Measurements from ENCODE around the gene YEATS2. TPM values are rescaled to one million over a fixed set of nuclear protein-coding genes. Genes with fewer than 3 reads are reported as not detected.

The YEATS2 gene
- polyA plus RNA-seq, 3 donors from 2014 or later: 2.1 to 6.3 (median 2.4) TPM

DNA sequence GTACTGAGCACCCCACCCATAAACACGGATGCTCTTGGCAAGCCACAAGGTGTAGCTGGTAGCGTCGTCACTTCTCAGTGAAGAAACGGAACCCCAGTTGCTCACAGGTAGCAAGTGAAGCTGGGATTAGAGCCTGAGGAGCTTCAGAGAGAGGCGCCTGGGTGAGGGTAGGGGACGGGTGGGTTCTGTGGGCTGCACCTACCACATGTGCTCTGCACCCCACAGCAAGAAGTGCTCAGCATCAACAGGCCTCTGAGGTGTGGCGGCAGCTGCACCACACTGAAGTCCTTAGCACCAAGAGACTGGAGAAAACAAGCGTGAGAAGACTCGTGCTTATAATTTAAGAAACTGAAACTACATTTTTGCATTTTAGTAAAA, 118.0 kb downstream of the YEATS2 start:
- peaks cover 0 to 2% (median 0%) of the 10 kb centered on the region in 3 donors for H3K27me3 Mint-ChIP-seq (ENCODE audit: low read depth in 3 of 3)
- peaks cover 0 to 23% (median 13%) of the 10 kb centered on the region in 3 donors for H3K36me3 Mint-ChIP-seq
- H3K4me1 Mint-ChIP-seq: peaks cover 0 to 3% of the 10 kb centered on the region in 2 donors
- no peaks in the 10 kb centered on the region for H3K9me3 Mint-ChIP-seq
- peak overlapping the region in 1 of 5 donors; percentile 2 for H3K4me3 Mint-ChIP-seq
- peak overlapping the region in 3 of 6 donors; percentile 40 to 65 (median 51) for H3K27ac Mint-ChIP-seq
- DNase-seq: no peak

DNA sequence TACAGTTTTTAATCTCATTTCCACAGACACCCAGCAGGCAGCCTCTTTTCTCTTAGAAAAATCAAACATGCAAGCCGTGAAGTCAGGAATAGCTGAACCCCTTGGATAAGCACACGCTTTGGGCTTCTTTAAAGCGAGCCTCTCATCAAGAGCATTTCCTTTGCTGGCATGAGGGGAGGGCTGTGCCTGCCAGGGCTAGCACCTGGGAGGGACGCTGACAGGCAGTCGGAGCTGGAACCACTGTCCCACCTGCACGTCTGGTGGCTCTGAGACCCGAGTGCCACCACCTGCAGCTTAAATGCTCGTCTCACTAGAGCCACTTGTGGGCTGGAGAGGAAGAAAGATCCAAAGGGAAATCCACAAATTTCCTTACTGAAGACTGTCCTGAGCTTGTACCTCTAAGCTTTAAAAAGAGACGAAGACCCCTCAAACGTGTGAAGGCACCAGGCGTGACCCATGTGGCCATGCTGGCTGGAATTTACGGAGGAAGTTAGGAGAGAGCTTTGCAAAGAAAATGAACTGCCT, 118.4 kb downstream of the YEATS2 start:
- Mint-ChIP-seq H3K9me3 (no peaks in the 10 kb centered on the region), H3K27me3 (ENCODE audit: low read depth in 3 of 3) (peaks cover 0 to 2% (median 0%) of the 10 kb centered on the region in 3 donors), H3K4me1 (peaks cover 0 to 3% of the 10 kb centered on the region in 2 donors), H3K36me3 (peaks cover 0 to 21% (median 11%) of the 10 kb centered on the region in 3 donors), H3K27ac (peak overlapping the region in 2 of 6 donors; percentile 31 to 65), H3K4me3 (no peak overlapping the region)
- DNase-seq: no peak

- no peak overlapping the region for H3K4me3 Mint-ChIP-seq
Measured at GRCh38 chr3:183816681-183817510, 119.3 kb downstream of the YEATS2 start.

GRCh38 chr3:183817639-183818038, 120.0 kb downstream of the YEATS2 start:
- Mint-ChIP-seq H3K36me3 (peaks cover 0 to 12% (median 9%) of the 10 kb centered on the region in 3 donors), H3K9me3 (no peaks in the 10 kb centered on the region), H3K4me3 (no peak overlapping the region), H3K27ac (no peak overlapping the region), H3K27me3 (ENCODE audit: low read depth in 3 of 3) (peaks cover 0 to 2% (median 0%) of the 10 kb centered on the region in 3 donors), H3K4me1 (peaks cover 0 to 5% of the 10 kb centered on the region in 2 donors)
- DNase-seq: no peak

More at GRCh38 chr3:183816681-183817510, 119.3 kb downstream of the YEATS2 start:
- peaks cover 0 to 2% (median 0%) of the 10 kb centered on the region in 3 donors for H3K27me3 Mint-ChIP-seq (ENCODE audit: low read depth in 3 of 3)
- H3K27ac Mint-ChIP-seq: no peak overlapping the region
- DNase-seq: no peak
- peaks cover 0 to 3% of the 10 kb centered on the region in 2 donors for H3K4me1 Mint-ChIP-seq
- H3K9me3 Mint-ChIP-seq: no peaks in the 10 kb centered on the region
- peaks cover 0 to 13% (median 9%) of the 10 kb centered on the region in 3 donors for H3K36me3 Mint-ChIP-seq

DNA sequence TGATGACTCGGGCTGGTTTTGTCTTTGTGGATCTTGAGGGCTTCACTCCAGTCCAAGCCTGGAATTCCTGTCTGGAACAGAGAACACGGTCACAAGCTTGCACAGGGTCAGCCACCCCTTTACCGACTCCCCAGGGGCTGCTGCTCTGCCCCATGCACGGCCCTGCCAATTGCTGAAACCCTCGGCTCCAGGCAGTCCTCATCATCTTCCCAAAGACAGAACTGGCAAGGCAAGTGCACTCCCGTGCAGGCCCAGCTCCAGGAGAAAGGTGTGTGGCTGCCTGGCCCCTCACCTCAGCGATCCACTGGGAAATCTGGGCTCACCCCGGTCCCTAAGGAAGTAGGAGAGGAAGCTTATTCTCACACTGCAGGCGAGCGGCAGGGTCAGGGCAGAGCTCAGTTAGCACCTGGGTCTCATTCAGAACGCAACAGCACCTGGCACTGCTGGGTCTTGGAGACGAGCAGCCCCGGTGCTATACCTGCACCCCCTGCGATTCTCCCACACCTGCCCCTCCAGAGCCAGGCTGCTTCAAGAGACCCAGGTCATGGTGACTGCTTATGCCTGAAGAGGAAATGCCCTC, 120.5 kb downstream of the YEATS2 start:
- Mint-ChIP-seq H3K27me3 (ENCODE audit: low read depth in 3 of 3) (peaks cover 0 to 2% (median 0%) of the 10 kb centered on the region in 3 donors), H3K4me3 (no peak overlapping the region), H3K9me3 (no peaks in the 10 kb centered on the region), H3K36me3 (peaks cover 0 to 9% (median 7%) of the 10 kb centered on the region in 3 donors), H3K27ac (no peak overlapping the region), H3K4me1 (peaks cover 0 to 5% of the 10 kb centered on the region in 2 donors)
- no peak for DNase-seq

DNA sequence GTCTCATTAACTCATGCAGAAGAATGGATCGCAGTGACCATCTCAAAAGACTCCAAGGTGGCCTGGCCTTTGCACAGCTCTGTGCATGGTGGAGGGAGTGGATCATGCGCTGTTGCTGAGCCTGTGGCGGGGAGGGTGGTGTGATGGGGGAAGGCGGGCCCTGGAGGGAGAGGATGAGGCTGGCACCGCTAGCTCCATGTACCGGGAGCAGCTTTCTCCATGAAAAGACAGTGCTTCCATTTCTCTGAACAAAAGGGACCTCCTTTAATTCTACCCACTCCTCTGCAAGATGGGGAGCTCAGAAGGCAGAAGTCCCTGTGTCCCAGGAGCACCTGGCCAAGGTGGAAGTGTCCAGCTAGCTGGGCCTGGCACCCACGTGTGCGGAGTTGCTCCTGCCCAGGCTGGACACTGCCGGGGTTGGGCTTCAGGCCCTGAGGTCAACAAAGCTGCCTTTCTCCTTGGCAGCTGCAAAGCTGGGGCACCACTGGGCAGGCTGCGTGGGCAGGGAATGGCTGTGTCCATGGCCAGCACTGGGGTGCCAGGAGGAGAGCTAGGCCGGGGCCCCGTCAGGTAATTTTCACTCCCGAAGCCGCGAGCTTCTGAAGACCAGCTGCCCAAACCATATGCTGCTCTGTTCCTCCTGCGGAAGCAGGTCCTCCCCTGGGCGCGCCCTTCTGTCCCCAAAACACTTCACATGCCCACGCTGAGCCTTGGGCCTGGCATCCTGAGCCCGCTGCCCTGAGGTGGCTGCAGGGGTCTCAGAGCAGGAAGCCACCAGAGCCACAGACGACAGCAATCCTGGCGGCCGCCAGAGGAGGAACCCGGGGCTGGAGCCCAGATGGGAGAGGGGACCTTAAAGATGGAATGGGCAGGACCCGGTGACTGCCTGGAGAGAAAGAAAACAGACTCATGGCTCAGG, 121.4 kb downstream of the YEATS2 start:
- no peak for DNase-seq
- Mint-ChIP-seq H3K27me3 (ENCODE audit: low read depth in 3 of 3) (peaks cover 1 to 3% (median 2%) of the 10 kb centered on the region in 3 donors), H3K4me3 (no peak overlapping the region), H3K27ac (no peak overlapping the region), H3K36me3 (peaks cover 0 to 9% (median 4%) of the 10 kb centered on the region in 3 donors), H3K4me1 (peaks cover 4 to 9% of the 10 kb centered on the region in 2 donors), H3K9me3 (no peaks in the 10 kb centered on the region)

- no peak for DNase-seq
- H3K27me3 Mint-ChIP-seq (ENCODE audit: low read depth in 3 of 3): peaks cover 3% of the 10 kb centered on the region in 3 donors
- peaks cover 0 to 6% (median 4%) of the 10 kb centered on the region in 3 donors for H3K36me3 Mint-ChIP-seq
- no peaks in the 10 kb centered on the region for H3K9me3 Mint-ChIP-seq
- H3K4me3 Mint-ChIP-seq: no peak overlapping the region
- no peak overlapping the region for H3K27ac Mint-ChIP-seq
- peaks cover 10 to 15% of the 10 kb centered on the region in 2 donors for H3K4me1 Mint-ChIP-seq
Measured at GRCh38 chr3:183819831-183820230, 122.2 kb downstream of the YEATS2 start.

- Mint-ChIP-seq H3K9me3 (no peaks in the 10 kb centered on the region), H3K36me3 (no peaks in the 10 kb centered on the region), H3K27me3 (ENCODE audit: low read depth in 3 of 3) (peaks cover 1 to 3% (median 3%) of the 10 kb centered on the region in 3 donors), H3K4me3 (peak overlapping the region in 1 of 5 donors; percentile 17), H3K4me1 (peaks cover 17 to 18% of the 10 kb centered on the region in 2 donors), H3K27ac (no peak overlapping the region)
- no peak for DNase-seq
Measured at GRCh38 chr3:183822631-183823030, 125.0 kb downstream of the YEATS2 start.

DNA sequence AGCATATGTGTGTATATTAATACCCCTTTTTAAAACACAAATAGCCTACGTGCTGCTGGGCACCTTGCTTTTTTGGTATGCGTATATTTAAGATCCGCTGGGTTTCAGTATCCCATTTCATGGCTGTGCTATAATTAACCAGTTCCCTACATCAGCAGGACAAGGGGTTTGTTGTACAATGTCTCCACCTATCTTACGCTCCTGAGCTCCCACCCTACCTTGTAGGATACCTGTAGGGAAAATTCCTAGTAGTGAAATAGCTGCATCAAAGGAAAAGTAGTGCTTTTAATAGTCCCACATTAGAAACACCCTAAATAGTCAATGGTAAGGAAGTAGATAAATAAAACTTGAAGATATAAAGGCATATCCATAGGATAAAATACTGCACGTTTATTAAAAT, 126.4 kb downstream of the YEATS2 start:
- H3K9me3 Mint-ChIP-seq: no peaks in the 10 kb centered on the region
- no peak for DNase-seq
- H3K27ac Mint-ChIP-seq: peak overlapping the region in 1 of 6 donors; percentile 21
- H3K4me3 Mint-ChIP-seq: peak overlapping the region; percentile 82 to 90 (median 85)
- peaks cover 17 to 18% of the 10 kb centered on the region in 2 donors for H3K4me1 Mint-ChIP-seq
- H3K36me3 Mint-ChIP-seq: peaks cover 0 to 2% (median 0%) of the 10 kb centered on the region in 3 donors
- peaks cover 1 to 3% (median 3%) of the 10 kb centered on the region in 3 donors for H3K27me3 Mint-ChIP-seq (ENCODE audit: low read depth in 3 of 3)

GRCh38 chr3:183824761-183825455, 127.3 kb downstream of the YEATS2 start:
- peak in 2 of 3 donors; percentile 3 to 12 for DNase-seq
- Mint-ChIP-seq H3K9me3 (no peaks in the 10 kb centered on the region), H3K36me3 (peaks cover 0 to 6% (median 0%) of the 10 kb centered on the region in 3 donors), H3K27ac (no peak overlapping the region), H3K4me3 (peak overlapping the region; percentile 82 to 90 (median 85)), H3K4me1 (peaks cover 17 to 18% of the 10 kb centered on the region in 2 donors), H3K27me3 (ENCODE audit: low read depth in 3 of 3) (peaks cover 1 to 3% (median 3%) of the 10 kb centered on the region in 3 donors)

DNA sequence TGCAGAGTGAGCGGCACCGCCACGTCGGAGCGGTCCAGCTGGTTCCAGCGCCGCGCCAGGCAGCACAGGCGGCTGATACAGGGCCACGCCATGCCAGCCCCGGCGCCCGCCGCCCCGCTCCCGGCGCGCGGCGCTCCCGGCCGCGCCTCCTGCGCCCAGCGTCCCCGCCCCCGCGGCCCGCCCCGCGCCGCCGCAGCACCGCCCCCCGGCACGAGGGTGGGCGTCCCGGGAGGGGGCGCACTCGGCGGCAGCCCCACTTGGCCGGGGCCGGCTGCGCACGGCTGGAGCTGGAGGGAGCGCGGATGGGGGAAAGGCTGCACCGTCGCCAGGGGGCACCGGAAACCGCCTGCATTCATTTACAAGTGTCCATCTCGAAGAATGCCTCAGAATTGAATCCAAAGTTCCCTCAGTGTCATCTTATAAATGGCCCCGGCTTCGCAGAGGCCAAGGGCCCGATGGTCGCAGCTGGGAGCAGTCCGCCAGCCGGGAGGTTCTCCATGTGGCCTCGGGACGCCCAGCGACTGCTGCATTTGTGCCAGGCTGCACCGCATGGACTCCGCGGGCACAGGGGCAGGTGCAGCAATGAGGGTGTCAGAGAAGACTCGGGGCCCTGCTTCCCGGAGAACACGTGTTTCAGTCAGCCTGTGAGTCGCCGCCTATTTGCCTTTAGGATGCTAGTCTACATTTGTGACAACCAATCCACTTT, 128.0 kb downstream of the YEATS2 start, which contains the start of gene MAP6D1:
MAP6D1 (minus strand) TSS at position 122 of the 706 bp plus-strand sequence; CDS start at position 92, 30 bp downstream.
- Mint-ChIP-seq H3K4me3 (peak within 1 kb of the TSS; percentile 82 to 90 (median 85)), H3K9me3 (no peaks in the 10 kb centered on the region), H3K36me3 (peaks cover 0 to 6% (median 0%) of the 10 kb centered on the region in 3 donors), H3K4me1 (peaks cover 17 to 18% of the 10 kb centered on the region in 2 donors), H3K27ac (peak within 1 kb of the TSS in 5 of 6 donors; percentile 26 to 81 (median 66)), H3K27me3 (ENCODE audit: low read depth in 3 of 3) (peaks cover 1 to 3% (median 3%) of the 10 kb centered on the region in 3 donors)
- peak; percentile 28 to 43 (median 38) for DNase-seq

All from immature natural killer cell (primary cell).